HepG2 (cell line): Measurements from ENCODE around the gene BEAN1. TPM values are rescaled to one million over a fixed set of nuclear protein-coding genes. Genes with fewer than 3 reads are reported as not detected.

Experiments
- AKNA ChIP-seq: sonication (generic); formaldehyde crosslinking; IDR thresholded peaks from 2 replicates; pipeline ENCODE4 v1.4.0; 2020; ENCODE audit warnings: missing genetic modification reagents, borderline replicate concordance
- CBX1 ChIP-seq: IDR thresholded peaks from one replicate; pipeline ENCODE4 v1.6.1; 2016; ENCODE audit warnings: antibody characterized with exemption, low read depth
- FOXP4 ChIP-seq: sonication (generic); formaldehyde crosslinking; IDR thresholded peaks from 2 replicates; pipeline ENCODE4 v1.4.0; 2020; ENCODE audit warnings: missing genetic modification reagents
- GTF2F1 ChIP-seq: fragments of 150-350 bp; IDR thresholded peaks from 2 replicates; pipeline ENCODE4 v1.6.1; 2014; ENCODE audit warnings: low read length
- HBP1 ChIP-seq: IDR thresholded peaks from 2 replicates; pipeline ENCODE4 v1.6.1; 2016; ENCODE audit warnings: low read depth, control low read depth
- PAF1 ChIP-seq: IDR thresholded peaks from 2 replicates; pipeline ENCODE4 v1.6.1; 2016; ENCODE audit warnings: missing genetic modification reagents, missing compliant biosample characterization
- SP4 ChIP-seq: sonication (generic); formaldehyde crosslinking; IDR thresholded peaks from 2 replicates; pipeline ENCODE4 v1.8.1; 2023; ENCODE audit warnings: mild to moderate bottlenecking, missing genetic modification reagents
- YEATS2 ChIP-seq: sonication (generic); formaldehyde crosslinking; IDR thresholded peaks from 2 replicates; pipeline ENCODE4 v1.4.0; 2020; ENCODE audit warnings: missing genetic modification reagents, borderline replicate concordance
- YY1 ChIP-seq: IDR thresholded peaks from 2 replicates; pipeline ENCODE4 v1.6.1; 2011; ENCODE audit warnings: low read length, low read depth, moderate library complexity, mild to moderate bottlenecking; ENCODE audit not compliant: insufficient read depth, insufficient replicate concordance
- ZMAT3 ChIP-seq: sonication (generic); formaldehyde crosslinking; conservative IDR thresholded peaks from 2 replicates; pipeline ENCODE4 v1.7.0; 2021; ENCODE audit warnings: missing genetic modification reagents
- ZNF512B ChIP-seq: sonication (generic); formaldehyde crosslinking; IDR thresholded peaks from 2 replicates; pipeline ENCODE4 v1.5.1; 2020; ENCODE audit warnings: missing genetic modification reagents, mild to moderate bottlenecking, borderline replicate concordance
- ZNF567 ChIP-seq: sonication (generic); formaldehyde crosslinking; IDR thresholded peaks from 2 replicates; pipeline ENCODE4 v1.8.1; 2023; ENCODE audit warnings: mild to moderate bottlenecking, missing genetic modification reagents, borderline replicate concordance
- ZNF580 ChIP-seq: IDR thresholded peaks from 2 replicates; pipeline ENCODE4 v1.6.1; 2016; ENCODE audit warnings: low read depth, borderline replicate concordance
- ZNF674 ChIP-seq: sonication (generic); formaldehyde crosslinking; IDR thresholded peaks from 2 replicates; pipeline ENCODE4 v1.5.0; 2020; ENCODE audit warnings: low read depth, mild to moderate bottlenecking, missing genetic modification reagents
- ZNF703 ChIP-seq: sonication (generic); formaldehyde crosslinking; IDR thresholded peaks from 2 replicates; pipeline ENCODE4 v1.5.1; 2020; ENCODE audit warnings: missing genetic modification reagents, mild to moderate bottlenecking, moderate library complexity, borderline replicate concordance
- ZNF749 ChIP-seq: sonication (generic); formaldehyde crosslinking; IDR thresholded peaks from 2 replicates; pipeline ENCODE4 v1.8.0; 2022; ENCODE audit warnings: mild to moderate bottlenecking, missing genetic modification reagents, moderate library complexity, borderline replicate concordance
- polyA plus RNA-seq, 8 experiments: library from polyadenylated mRNA; depleted of rRNA in 3 of 8; stranded (reverse) in 7 of 8; unstranded in 1 of 8; fragments of >200 nt; fragmentation: Illumina TruSeq in 4 of 8; extraction: Trizol in 4 of 8; gene quantifications; 2 replicates each; pipeline versions ENCODE4 v1.2.1 to v1.2.3, GENCODE V29; 2011 to 2016; ENCODE audit warnings: low read depth in 4 of 8, missing spikeins in 1 of 8, mixed read lengths in 1 of 8; ENCODE audit not compliant: insufficient read depth in 1 of 8
- total RNA-seq, 5 experiments: library from RNA; depleted of rRNA; stranded (reverse); fragments of >200 nt; fragmentation: Illumina TruSeq; extraction: Trizol; gene quantifications; 2 replicates each; pipeline ENCODE4 v1.2.3, GENCODE V29; 2016; ENCODE audit warnings: low read depth in 1 of 5

The BEAN1 gene
- total and polyA plus RNA-seq, 2 of the 13 experiments (the other 11 are each of a cell fraction or from before 2014, with no cell fraction given), result 0.53 to 1.4 TPM

- TF ChIP-seq ZNF512B (CRISPR knock-in tag) (no peak), ZNF580 (CRISPR knock-in tag) (peak; percentile 62; the same call in 1 of the 2 replicates), FOXP4 (CRISPR knock-in tag) (peak; percentile 18; the same call in 1 of the 2 replicates), YY1 (peak; percentile 30), SP4 (no peak), GTF2F1 (no peak), HBP1 (CRISPR knock-in tag) (no peak), ZNF567 (CRISPR knock-in tag) (no peak), ZNF749 (CRISPR knock-in tag) (no peak), AKNA (CRISPR knock-in tag) (no peak), PAF1 (CRISPR knock-in tag) (no peak), ZNF674 (CRISPR knock-in tag) (no peak), ZNF703 (CRISPR knock-in tag) (no peak), YEATS2 (CRISPR knock-in tag) (no peak), CBX1 (peak; percentile 56), ZMAT3 (CRISPR knock-in tag) (0 out of 2 replicates have a peak, but pooled peaks have one; percentile 30)
Observed at GRCh38 chr16:66478733-66479511, 51.8 kb downstream of the BEAN1 start (continued).
